Hypothalamus (tissue), 51 donors: ENCODE data around the gene APOL1.
"Not testable (repeated sequence)": the region's sequence is repeated elsewhere in the genome, so short reads cannot be mapped to it uniquely, and the experiment has no call there.

Experiments
- DNase-seq, 51 donors: peaks; one replicate each; lab custom pipeline; 2025; lab: John Stamatoyannopoulos, UW

Gene APOL1

GRCh38 chr22:36225333-36225922 is 27.5 kb upstream of the APOL1 start:
- DNase-seq: no peak

- DNase-seq: no peak
Observed at GRCh38 chr22:36226189-36226588, 26.7 kb upstream of the APOL1 start.

- no peak for DNase-seq
Observed at GRCh38 chr22:36227396-36227795, 25.5 kb upstream of the APOL1 start.

GRCh38 chr22:36227806-36228205 is 25.1 kb upstream of the APOL1 start:
- no peak for DNase-seq

- DNase-seq: not testable (repeated sequence)
Observed at GRCh38 chr22:36228369-36228768, 24.6 kb upstream of the APOL1 start.

GRCh38 chr22:36228944-36229343 is 24.0 kb upstream of the APOL1 start:
- DNase-seq: no peak

- DNase-seq: not testable (repeated sequence)
Observed at GRCh38 chr22:36229649-36230048, 23.3 kb upstream of the APOL1 start.

GRCh38 chr22:36231051-36231450 is 21.9 kb upstream of the APOL1 start:
- not testable (repeated sequence) for DNase-seq

GRCh38 chr22:36232715-36233401 is 20.1 kb upstream of the APOL1 start:
- DNase-seq: no peak

GRCh38 chr22:36233796-36234195 is 19.1 kb upstream of the APOL1 start:
- no peak for DNase-seq

- no peak for DNase-seq
Observed at GRCh38 chr22:36234213-36234612, 18.7 kb upstream of the APOL1 start.

- DNase-seq: no peak
Observed at GRCh38 chr22:36234919-36235318, 18.0 kb upstream of the APOL1 start.

GRCh38 chr22:36235585-36235984 is 17.3 kb upstream of the APOL1 start:
- DNase-seq: no peak

- no peak for DNase-seq
Observed at GRCh38 chr22:36236388-36237319, 16.3 kb upstream of the APOL1 start.

GRCh38 chr22:36237462-36238372 is 15.2 kb upstream of the APOL1 start:
- no peak for DNase-seq

- peak in 2 of 51 donors; percentile 32 to 56 for DNase-seq
Observed at GRCh38 chr22:36238373-36239149, 14.4 kb upstream of the APOL1 start.

GRCh38 chr22:36239150-36239400 is 13.9 kb upstream of the APOL1 start:
- no peak for DNase-seq

GRCh38 chr22:36239401-36240171 is 13.3 kb upstream of the APOL1 start, which contains the start of gene APOL2:
APOL2 (minus strand) TSS chr22:36239527; CDS start chr22:36233162, 6,365 bp downstream.
- peak in 49 of 51 donors; percentile 26 to 90 (median 76) for DNase-seq

GRCh38 chr22:36243986-36244385 is 8.9 kb upstream of the APOL1 start:
- DNase-seq: no peak
